Measurements from ENCODE around the gene P2RX1. TPM values are rescaled to one million over a fixed set of nuclear protein-coding genes. Genes with fewer than 3 reads are reported as not detected.

P2RX1 gene
- total and polyA plus RNA-seq, 2 experiments from 2014 or later, result 0.31 to 2.2 TPM

DNA sequence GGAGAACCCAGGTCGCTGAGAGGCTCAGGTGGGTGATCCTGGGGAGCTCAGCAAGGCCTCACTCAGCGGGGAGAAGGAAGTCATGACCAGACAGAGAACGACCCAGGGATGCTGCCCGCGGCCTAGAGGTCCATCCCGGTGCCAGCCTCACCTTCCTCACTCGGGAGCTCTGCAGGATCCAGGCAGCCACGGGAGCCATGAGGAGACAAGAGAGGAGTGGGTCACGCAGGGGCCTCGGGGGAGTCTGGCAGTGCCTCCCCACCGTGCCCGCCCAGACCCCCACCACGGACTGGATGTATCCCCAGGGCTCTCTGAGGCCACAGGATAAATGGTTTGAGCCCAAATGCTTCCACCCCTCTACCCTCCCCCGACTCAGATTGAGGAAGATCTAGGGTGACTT lies 37.3 kb upstream of the P2RX1 start:
- H3K27me3 Mint-ChIP-seq (ENCODE audit: insufficient read depth, low read depth, poor library complexity), result peaks cover 19% of the 10 kb centered on the region
- no peak overlapping the region for H3K27ac Mint-ChIP-seq
- Histone ChIP-seq H3K9me2 (ENCODE audit: insufficient read depth) (no peaks in the 10 kb centered on the region), H3K36me3 (ENCODE audit: insufficient read depth) (no peaks in the 10 kb centered on the region), H4K20me1 (replicated peaks; ENCODE audit: insufficient read depth) (peaks cover 4% of the 10 kb centered on the region; the same call in 1 of the 2 replicates), H3K4me3 (no peak overlapping the region), H3K4me1 (ENCODE audit: insufficient read depth) (peaks cover 25% of the 10 kb centered on the region), H3K27me3 (ENCODE audit: insufficient read depth) (no peaks in the 10 kb centered on the region), H2AFZ (no peak overlapping the region), H3K4me2 (no peak overlapping the region), H3K27ac (ENCODE audit: low read depth) (no peak overlapping the region), H3K79me2 (replicated peaks; ENCODE audit: insufficient read depth) (no peaks in the 10 kb centered on the region), H3F3A (replicated peaks; ENCODE audit: low read depth) (peaks cover 14% of the 10 kb centered on the region; the same call in 1 of the 2 replicates)
- no peak overlapping the region for H3K4me3 Mint-ChIP-seq
- no peaks in the 10 kb centered on the region for H3K36me3 Mint-ChIP-seq (ENCODE audit: low read depth)
- ATAC-seq, result no peak
- peaks cover 34% of the 10 kb centered on the region for H3K4me1 Mint-ChIP-seq
- TF ChIP-seq ZNF331 (CRISPR knock-in tag; IDR thresholded peaks at IDR 0.05; ENCODE audit: low read depth) (no peak), JUNB (IDR thresholded peaks at IDR 0.05; ENCODE audit: unreplicated experiment) (no peak), POLR2AphosphoS5 (IDR thresholded peaks at IDR 0.05; ENCODE audit: low read depth) (no peak), STAT1 (IDR thresholded peaks at IDR 0.05; ENCODE audit: unreplicated experiment) (no peak), EZH2phosphoT487 (IDR thresholded peaks at IDR 0.05; ENCODE audit: unreplicated experiment) (no peak), ZNF114 (CRISPR knock-in tag; IDR thresholded peaks at IDR 0.05) (no peak), NANOG (IDR thresholded peaks at IDR 0.05; ENCODE audit: borderline replicate concordance) (no peak), CREB1 (CRISPR knock-in tag; IDR thresholded peaks at IDR 0.05; ENCODE audit: low read depth) (no peak), EZH2 (IDR thresholded peaks at IDR 0.05; ENCODE audit: low read depth, unreplicated experiment) (no peak)
- TF ChIP-seq, protein P1, sequence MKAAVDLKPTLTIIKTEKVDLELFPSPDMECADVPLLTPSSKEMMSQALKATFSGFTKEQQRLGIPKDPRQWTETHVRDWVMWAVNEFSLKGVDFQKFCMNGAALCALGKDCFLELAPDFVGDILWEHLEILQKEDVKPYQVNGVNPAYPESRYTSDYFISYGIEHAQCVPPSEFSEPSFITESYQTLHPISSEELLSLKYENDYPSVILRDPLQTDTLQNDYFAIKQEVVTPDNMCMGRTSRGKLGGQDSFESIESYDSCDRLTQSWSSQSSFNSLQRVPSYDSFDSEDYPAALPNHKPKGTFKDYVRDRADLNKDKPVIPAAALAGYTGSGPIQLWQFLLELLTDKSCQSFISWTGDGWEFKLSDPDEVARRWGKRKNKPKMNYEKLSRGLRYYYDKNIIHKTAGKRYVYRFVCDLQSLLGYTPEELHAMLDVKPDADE (IDR thresholded peaks at IDR 0.05), result no peak
- TF ChIP-seq, protein P2, sequence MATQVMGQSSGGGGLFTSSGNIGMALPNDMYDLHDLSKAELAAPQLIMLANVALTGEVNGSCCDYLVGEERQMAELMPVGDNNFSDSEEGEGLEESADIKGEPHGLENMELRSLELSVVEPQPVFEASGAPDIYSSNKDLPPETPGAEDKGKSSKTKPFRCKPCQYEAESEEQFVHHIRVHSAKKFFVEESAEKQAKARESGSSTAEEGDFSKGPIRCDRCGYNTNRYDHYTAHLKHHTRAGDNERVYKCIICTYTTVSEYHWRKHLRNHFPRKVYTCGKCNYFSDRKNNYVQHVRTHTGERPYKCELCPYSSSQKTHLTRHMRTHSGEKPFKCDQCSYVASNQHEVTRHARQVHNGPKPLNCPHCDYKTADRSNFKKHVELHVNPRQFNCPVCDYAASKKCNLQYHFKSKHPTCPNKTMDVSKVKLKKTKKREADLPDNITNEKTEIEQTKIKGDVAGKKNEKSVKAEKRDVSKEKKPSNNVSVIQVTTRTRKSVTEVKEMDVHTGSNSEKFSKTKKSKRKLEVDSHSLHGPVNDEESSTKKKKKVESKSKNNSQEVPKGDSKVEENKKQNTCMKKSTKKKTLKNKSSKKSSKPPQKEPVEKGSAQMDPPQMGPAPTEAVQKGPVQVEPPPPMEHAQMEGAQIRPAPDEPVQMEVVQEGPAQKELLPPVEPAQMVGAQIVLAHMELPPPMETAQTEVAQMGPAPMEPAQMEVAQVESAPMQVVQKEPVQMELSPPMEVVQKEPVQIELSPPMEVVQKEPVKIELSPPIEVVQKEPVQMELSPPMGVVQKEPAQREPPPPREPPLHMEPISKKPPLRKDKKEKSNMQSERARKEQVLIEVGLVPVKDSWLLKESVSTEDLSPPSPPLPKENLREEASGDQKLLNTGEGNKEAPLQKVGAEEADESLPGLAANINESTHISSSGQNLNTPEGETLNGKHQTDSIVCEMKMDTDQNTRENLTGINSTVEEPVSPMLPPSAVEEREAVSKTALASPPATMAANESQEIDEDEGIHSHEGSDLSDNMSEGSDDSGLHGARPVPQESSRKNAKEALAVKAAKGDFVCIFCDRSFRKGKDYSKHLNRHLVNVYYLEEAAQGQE (IDR thresholded peaks at IDR 0.05; ENCODE audit: unreplicated experiment), result no peak
- TF ChIP-seq, protein P3, sequence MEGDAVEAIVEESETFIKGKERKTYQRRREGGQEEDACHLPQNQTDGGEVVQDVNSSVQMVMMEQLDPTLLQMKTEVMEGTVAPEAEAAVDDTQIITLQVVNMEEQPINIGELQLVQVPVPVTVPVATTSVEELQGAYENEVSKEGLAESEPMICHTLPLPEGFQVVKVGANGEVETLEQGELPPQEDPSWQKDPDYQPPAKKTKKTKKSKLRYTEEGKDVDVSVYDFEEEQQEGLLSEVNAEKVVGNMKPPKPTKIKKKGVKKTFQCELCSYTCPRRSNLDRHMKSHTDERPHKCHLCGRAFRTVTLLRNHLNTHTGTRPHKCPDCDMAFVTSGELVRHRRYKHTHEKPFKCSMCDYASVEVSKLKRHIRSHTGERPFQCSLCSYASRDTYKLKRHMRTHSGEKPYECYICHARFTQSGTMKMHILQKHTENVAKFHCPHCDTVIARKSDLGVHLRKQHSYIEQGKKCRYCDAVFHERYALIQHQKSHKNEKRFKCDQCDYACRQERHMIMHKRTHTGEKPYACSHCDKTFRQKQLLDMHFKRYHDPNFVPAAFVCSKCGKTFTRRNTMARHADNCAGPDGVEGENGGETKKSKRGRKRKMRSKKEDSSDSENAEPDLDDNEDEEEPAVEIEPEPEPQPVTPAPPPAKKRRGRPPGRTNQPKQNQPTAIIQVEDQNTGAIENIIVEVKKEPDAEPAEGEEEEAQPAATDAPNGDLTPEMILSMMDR (conservative IDR thresholded peaks at IDR 0.05; ENCODE audit: low read depth in 2 of 2), result no peak
- TF ChIP-seq, protein P4, sequence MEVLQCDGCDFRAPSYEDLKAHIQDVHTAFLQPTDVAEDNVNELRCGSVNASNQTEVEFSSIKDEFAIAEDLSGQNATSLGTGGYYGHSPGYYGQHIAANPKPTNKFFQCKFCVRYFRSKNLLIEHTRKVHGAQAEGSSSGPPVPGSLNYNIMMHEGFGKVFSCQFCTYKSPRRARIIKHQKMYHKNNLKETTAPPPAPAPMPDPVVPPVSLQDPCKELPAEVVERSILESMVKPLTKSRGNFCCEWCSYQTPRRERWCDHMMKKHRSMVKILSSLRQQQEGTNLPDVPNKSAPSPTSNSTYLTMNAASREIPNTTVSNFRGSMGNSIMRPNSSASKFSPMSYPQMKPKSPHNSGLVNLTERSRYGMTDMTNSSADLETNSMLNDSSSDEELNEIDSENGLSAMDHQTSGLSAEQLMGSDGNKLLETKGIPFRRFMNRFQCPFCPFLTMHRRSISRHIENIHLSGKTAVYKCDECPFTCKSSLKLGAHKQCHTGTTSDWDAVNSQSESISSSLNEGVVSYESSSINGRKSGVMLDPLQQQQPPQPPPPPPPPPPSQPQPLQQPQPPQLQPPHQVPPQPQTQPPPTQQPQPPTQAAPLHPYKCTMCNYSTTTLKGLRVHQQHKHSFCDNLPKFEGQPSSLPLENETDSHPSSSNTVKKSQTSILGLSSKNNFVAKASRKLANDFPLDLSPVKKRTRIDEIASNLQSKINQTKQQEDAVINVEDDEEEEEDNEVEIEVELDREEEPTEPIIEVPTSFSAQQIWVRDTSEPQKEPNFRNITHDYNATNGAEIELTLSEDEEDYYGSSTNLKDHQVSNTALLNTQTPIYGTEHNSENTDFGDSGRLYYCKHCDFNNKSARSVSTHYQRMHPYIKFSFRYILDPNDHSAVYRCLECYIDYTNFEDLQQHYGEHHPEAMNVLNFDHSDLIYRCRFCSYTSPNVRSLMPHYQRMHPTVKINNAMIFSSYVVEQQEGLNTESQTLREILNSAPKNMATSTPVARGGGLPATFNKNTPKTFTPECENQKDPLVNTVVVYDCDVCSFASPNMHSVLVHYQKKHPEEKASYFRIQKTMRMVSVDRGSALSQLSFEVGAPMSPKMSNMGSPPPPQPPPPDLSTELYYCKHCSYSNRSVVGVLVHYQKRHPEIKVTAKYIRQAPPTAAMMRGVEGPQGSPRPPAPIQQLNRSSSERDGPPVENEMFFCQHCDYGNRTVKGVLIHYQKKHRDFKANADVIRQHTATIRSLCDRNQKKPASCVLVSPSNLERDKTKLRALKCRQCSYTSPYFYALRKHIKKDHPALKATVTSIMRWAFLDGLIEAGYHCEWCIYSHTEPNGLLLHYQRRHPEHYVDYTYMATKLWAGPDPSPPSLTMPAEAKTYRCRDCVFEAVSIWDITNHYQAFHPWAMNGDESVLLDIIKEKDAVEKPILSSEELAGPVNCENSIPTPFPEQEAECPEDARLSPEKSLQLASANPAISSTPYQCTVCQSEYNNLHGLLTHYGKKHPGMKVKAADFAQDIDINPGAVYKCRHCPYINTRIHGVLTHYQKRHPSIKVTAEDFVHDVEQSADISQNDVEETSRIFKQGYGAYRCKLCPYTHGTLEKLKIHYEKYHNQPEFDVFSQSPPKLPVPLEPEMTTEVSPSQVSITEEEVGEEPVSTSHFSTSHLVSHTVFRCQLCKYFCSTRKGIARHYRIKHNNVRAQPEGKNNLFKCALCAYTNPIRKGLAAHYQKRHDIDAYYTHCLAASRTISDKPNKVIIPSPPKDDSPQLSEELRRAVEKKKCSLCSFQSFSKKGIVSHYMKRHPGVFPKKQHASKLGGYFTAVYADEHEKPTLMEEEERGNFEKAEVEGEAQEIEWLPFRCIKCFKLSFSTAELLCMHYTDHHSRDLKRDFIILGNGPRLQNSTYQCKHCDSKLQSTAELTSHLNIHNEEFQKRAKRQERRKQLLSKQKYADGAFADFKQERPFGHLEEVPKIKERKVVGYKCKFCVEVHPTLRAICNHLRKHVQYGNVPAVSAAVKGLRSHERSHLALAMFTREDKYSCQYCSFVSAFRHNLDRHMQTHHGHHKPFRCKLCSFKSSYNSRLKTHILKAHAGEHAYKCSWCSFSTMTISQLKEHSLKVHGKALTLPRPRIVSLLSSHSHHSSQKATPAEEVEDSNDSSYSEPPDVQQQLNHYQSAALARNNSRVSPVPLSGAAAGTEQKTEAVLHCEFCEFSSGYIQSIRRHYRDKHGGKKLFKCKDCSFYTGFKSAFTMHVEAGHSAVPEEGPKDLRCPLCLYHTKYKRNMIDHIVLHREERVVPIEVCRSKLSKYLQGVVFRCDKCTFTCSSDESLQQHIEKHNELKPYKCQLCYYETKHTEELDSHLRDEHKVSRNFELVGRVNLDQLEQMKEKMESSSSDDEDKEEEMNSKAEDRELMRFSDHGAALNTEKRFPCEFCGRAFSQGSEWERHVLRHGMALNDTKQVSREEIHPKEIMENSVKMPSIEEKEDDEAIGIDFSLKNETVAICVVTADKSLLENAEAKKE (CRISPR knock-in tag; IDR thresholded peaks at IDR 0.05), result no peak
- H3K9me3 Mint-ChIP-seq, result no peaks in the 10 kb centered on the region
- no peak for DNase-seq (ENCODE audit: low spot score)
